Keratinocyte (primary cell): ENCODE data around the gene NFAM1. TPM values are rescaled to one million over a fixed set of nuclear protein-coding genes. Genes with fewer than 3 reads are reported as not detected.

Source experiments
- DNase-seq: peaks from one replicate; pipeline ENCODE4 v3.0.0-alpha.2; 2011; ENCODE audit warnings: low read depth, missing footprints, low spot score
- FAIRE-seq: peaks from 2 replicates; lab custom pipeline; 2011; peaks lifted over from hg19 to GRCh38; lab: Jason Lieb, UNC
- H2AFZ ChIP-seq: 2 replicates; pipeline ENCODE4 v1.6.0; 2012; ENCODE audit warnings: low read length, control low read depth, inconsistent platforms; ENCODE audit not compliant: control insufficient read depth
- H3K27ac ChIP-seq: 2 replicates; pipeline ENCODE4 v1.5.1; 2011; ENCODE audit warnings: low read length; ENCODE audit not compliant: control insufficient read depth, insufficient read depth
- H3K27me3 ChIP-seq: 3 replicates; pipeline ENCODE4 v1.6.0; 2011; ENCODE audit warnings: low read length; ENCODE audit not compliant: control insufficient read depth, insufficient read depth; ENCODE audit errors: extremely low read depth
- H3K36me3 ChIP-seq, 2 experiments: 2 replicates in 1 of 2; 3 replicates in 1 of 2; pipeline ENCODE4 v1.5.1; 2011; ENCODE audit warnings: low read length in 2 of 2, mild to moderate bottlenecking in 1 of 2; ENCODE audit not compliant: control insufficient read depth in 2 of 2, insufficient read depth in 2 of 2; ENCODE audit errors: extremely low read depth in 1 of 2
- H3K4me1 ChIP-seq: 3 replicates; pipeline ENCODE4 v1.5.1; 2011; ENCODE audit warnings: low read length; ENCODE audit not compliant: control insufficient read depth, insufficient read depth; ENCODE audit errors: extremely low read depth
- H3K4me2 ChIP-seq: 3 replicates; pipeline ENCODE4 v1.6.0; 2011; ENCODE audit warnings: low read depth, low read length; ENCODE audit not compliant: control insufficient read depth, insufficient read depth; ENCODE audit errors: extremely low read depth
- H3K4me3 ChIP-seq, 3 experiments: fragments of 200-600 bp in 1 of 3; sonication (generic) in 1 of 3; 2 replicates in 2 of 3; 3 replicates in 1 of 3; pipeline ENCODE4 v1.5.1; 2011 to 2016; ENCODE audit warnings: low read length in 3 of 3, mild to moderate bottlenecking in 3 of 3, control low read depth in 2 of 3, inconsistent platforms in 1 of 3, low read depth in 1 of 3, mixed read lengths in 1 of 3, mixed run types in 1 of 3, moderate library complexity in 1 of 3; ENCODE audit not compliant: control insufficient read depth in 2 of 3, insufficient read depth in 2 of 3; ENCODE audit errors: extremely low read depth in 1 of 3
- H3K79me2 ChIP-seq: 2 replicates; pipeline ENCODE4 v1.6.0; 2012; ENCODE audit warnings: low read length; ENCODE audit not compliant: control insufficient read depth, insufficient read depth
- H3K9ac ChIP-seq: 3 replicates; pipeline ENCODE4 v1.6.0; 2011; ENCODE audit warnings: low read length; ENCODE audit not compliant: control insufficient read depth, insufficient read depth; ENCODE audit errors: extremely low read depth
- H3K9me1 ChIP-seq: 3 replicates; pipeline ENCODE4 v1.6.0; 2011; ENCODE audit warnings: low read length; ENCODE audit not compliant: control insufficient read depth, insufficient read depth; ENCODE audit errors: extremely low read depth
- H3K9me3 ChIP-seq: 2 replicates; pipeline ENCODE4 v1.5.1; 2012; ENCODE audit warnings: low read depth, low read length; ENCODE audit not compliant: control insufficient read depth
- H4K20me1 ChIP-seq: 3 replicates; pipeline ENCODE4 v1.6.0; 2011; ENCODE audit warnings: low read length; ENCODE audit not compliant: control insufficient read depth, insufficient read depth; ENCODE audit errors: extremely low read depth
- EZH2 ChIP-seq: IDR thresholded peaks from one replicate; pipeline ENCODE4 v1.6.1; 2012; ENCODE audit warnings: inconsistent platforms, mild to moderate bottlenecking, low read length, moderate library complexity
- dilution Hi-C: fragments of 300-500 bp; cut with MboI; formaldehyde crosslinking; loops from one replicate; pipeline ENCODE4 v1.7.0; 2020; ENCODE audit warnings: low sequenced_read_pairs; ENCODE audit not compliant: extremely low pct_ligation_motif_present
- polyA plus RNA-seq, 5 experiments: library from polyadenylated mRNA; depleted of rRNA in 3 of 5; stranded (reverse) in 3 of 5; stranded (forward) in 1 of 5; unstranded in 1 of 5; fragments of >200 nt; gene quantifications; 1 replicate in 1 of 5; 2 replicates in 3 of 5; 3 replicates in 1 of 5; pipeline versions ENCODE4 v1.2.1 to v1.2.3, GENCODE V29; 2011 to 2012; ENCODE audit warnings: missing spikeins in 2 of 5, low read depth in 1 of 5, low replicate concordance in 1 of 5
- TF ChIP-seq, protein P1 (sequence below), 3 experiments: IDR thresholded peaks in 1 of 3; conservative IDR thresholded peaks in 1 of 3; optimal IDR thresholded peaks in 1 of 3; 2 replicates in 2 of 3; 3 replicates in 1 of 3; pipeline versions ENCODE3 to v1.5.1; 2011; ENCODE audit warnings: low read length in 3 of 3, mild to moderate bottlenecking in 3 of 3, moderate library complexity in 2 of 3, control low read depth in 1 of 3, inconsistent platforms in 1 of 3; ENCODE audit not compliant: insufficient read depth in 2 of 3; ENCODE audit errors: extremely low read depth in 1 of 3

The NFAM1 gene
- polyA plus RNA-seq, 1 donor (not counting 4 experiments of a cell fraction or from before 2014, with no cell fraction given) = not detected

GRCh38 chr22:42342426-42343120 lies 89.6 kb downstream of the NFAM1 start:
- Histone ChIP-seq H2AFZ (no peak overlapping the region), H3K9me3 (no peaks in the 10 kb centered on the region), H3K27me3 (peaks cover 3% of the 10 kb centered on the region), H3K36me3 (no peaks in the 10 kb centered on the region), H4K20me1 (no peaks in the 10 kb centered on the region), H3K9ac (no peak overlapping the region), H3K4me1 (peaks cover 2% of the 10 kb centered on the region), H3K4me2 (no peak overlapping the region), H3K27ac (no peak overlapping the region), H3K4me3 (peak overlapping the region in 1 of 3 experiments; percentile 8), H3K9me1 (no peaks in the 10 kb centered on the region), H3K79me2 (no peaks in the 10 kb centered on the region)
- DNase-seq (no peak), FAIRE-seq (no peak)
- dilution Hi-C loops = no loop called here
- TF ChIP-seq EZH2 = no peak
- TF ChIP-seq, protein P1, sequence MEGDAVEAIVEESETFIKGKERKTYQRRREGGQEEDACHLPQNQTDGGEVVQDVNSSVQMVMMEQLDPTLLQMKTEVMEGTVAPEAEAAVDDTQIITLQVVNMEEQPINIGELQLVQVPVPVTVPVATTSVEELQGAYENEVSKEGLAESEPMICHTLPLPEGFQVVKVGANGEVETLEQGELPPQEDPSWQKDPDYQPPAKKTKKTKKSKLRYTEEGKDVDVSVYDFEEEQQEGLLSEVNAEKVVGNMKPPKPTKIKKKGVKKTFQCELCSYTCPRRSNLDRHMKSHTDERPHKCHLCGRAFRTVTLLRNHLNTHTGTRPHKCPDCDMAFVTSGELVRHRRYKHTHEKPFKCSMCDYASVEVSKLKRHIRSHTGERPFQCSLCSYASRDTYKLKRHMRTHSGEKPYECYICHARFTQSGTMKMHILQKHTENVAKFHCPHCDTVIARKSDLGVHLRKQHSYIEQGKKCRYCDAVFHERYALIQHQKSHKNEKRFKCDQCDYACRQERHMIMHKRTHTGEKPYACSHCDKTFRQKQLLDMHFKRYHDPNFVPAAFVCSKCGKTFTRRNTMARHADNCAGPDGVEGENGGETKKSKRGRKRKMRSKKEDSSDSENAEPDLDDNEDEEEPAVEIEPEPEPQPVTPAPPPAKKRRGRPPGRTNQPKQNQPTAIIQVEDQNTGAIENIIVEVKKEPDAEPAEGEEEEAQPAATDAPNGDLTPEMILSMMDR (optimal IDR thresholded peaks at IDR 0.05 in 1 of 3, IDR thresholded peaks at IDR 0.05 in 1 of 3, conservative IDR thresholded peaks at IDR 0.05 in 1 of 3; ENCODE audit: extremely low read depth in 1 of 3, insufficient read depth in 2 of 3, low read length in 3 of 3) = no peak

- Histone ChIP-seq H3K9me3 (no peaks in the 10 kb centered on the region), H3K9me1 (no peaks in the 10 kb centered on the region), H4K20me1 (no peaks in the 10 kb centered on the region), H3K36me3 (no peaks in the 10 kb centered on the region), H3K4me1 (peaks cover 2% of the 10 kb centered on the region), H2AFZ (no peak overlapping the region), H3K9ac (no peak overlapping the region), H3K27me3 (peaks cover 7% of the 10 kb centered on the region), H3K4me2 (no peak overlapping the region), H3K4me3 (no peak overlapping the region), H3K79me2 (no peaks in the 10 kb centered on the region), H3K27ac (no peak overlapping the region)
- dilution Hi-C loops = no loop called here
- TF ChIP-seq, protein P1 (optimal IDR thresholded peaks at IDR 0.05 in 1 of 3, IDR thresholded peaks at IDR 0.05 in 1 of 3, conservative IDR thresholded peaks at IDR 0.05 in 1 of 3; ENCODE audit: extremely low read depth in 1 of 3, insufficient read depth in 2 of 3, low read length in 3 of 3) = no peak
- no peak for TF ChIP-seq EZH2
- FAIRE-seq = no peak
- no peak for DNase-seq
These were observed 90.4 kb downstream of the NFAM1 start for GRCh38 chr22:42341779-42342178.
